ENCODE data around the gene CLN3. TPM values are rescaled to one million over a fixed set of nuclear protein-coding genes. Genes with fewer than 3 reads are reported as not detected.

The CLN3 gene
- total and polyA plus RNA-seq, 2 of the 13 experiments (the other 11 are each of a cell fraction or from before 2014, with no cell fraction given), result 23.4 to 46.8 TPM

DNA sequence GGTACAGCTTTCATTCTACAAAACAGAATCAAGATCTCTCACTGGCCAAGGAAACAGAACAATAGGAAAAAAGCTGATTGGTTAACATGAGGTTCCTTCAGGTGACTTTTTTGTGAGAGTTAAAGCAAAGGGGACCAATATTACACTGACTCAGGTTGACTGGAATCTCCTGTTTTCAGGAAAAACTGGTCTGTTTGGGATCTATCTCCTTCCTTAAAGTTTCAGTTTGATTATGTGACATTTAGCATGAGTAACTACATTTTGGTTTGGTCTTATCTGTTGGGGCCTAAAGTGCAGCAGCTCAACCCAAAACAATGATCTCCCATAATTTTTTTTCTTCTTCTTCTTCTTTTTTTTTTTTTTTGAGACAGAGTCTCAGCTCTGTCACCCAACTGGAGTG, 37.2 kb upstream of the CLN3 start:
- ChIA-PET POLR2A (interaction anchor here (0.8 to 0.9 kb wide), 2 partner anchors 10 to 14 kb away, joined by 3 to 5 read pairs; partner anchors contain the start of gene NUPR1), CTCF (ENCODE audit: low intra/inter-chr PET ratio, low total read pairs) (no interaction called here)
- BruUV-seq (replicated peaks), result no TSS peak
- Histone ChIP-seq H3K36me3 (replicated peaks in 1 of 2; ENCODE audit: control insufficient read depth in 1 of 2, insufficient read depth in 2 of 2, low read length in 2 of 2) (no peaks in the 10 kb centered on the region), H3K9ac (ENCODE audit: insufficient read depth, low read depth, low read length) (no peak overlapping the region), H3K79me2 (ENCODE audit: insufficient read depth, low read length) (no peaks in the 10 kb centered on the region), H3K27me3 (ENCODE audit: control insufficient read depth in 1 of 2, insufficient read depth in 2 of 2, low read length in 2 of 2) (no peaks in the 10 kb centered on the region), H3K4me1 (ENCODE audit: insufficient read depth, low read length) (peaks cover 81% of the 10 kb centered on the region), H3K4me3 (replicated peaks in 1 of 3; ENCODE audit: insufficient read depth in 1 of 3, low read depth in 2 of 3, low read length in 3 of 3) (no peak overlapping the region), H4K20me1 (ENCODE audit: insufficient read depth, low read length) (no peaks in the 10 kb centered on the region), H3K4me2 (ENCODE audit: low read depth, low read length) (no peak overlapping the region), H3K27ac (ENCODE audit: extremely low read length, insufficient read depth, low read length) (peak overlapping the region; percentile 80), H3K9me3 (ENCODE audit: low read length) (no peaks in the 10 kb centered on the region), H2AFZ (ENCODE audit: low read length) (no peak overlapping the region)
- DNase-seq (ENCODE audit: low spot score), result no peak
- intact Hi-C loops (cut with micrococcal nuclease; ENCODE audit: unreplicated experiment) (no loop called here), in situ Hi-C loops (cut with HindIII; ENCODE audit: extremely low pct_ligation_motif_present, low pct_unique_long_range_greater_than_20kb) (no loop called here)
- no peak for TF ChIP-seq SMAD1 (CRISPR knock-in tag; IDR thresholded peaks at IDR 0.05; ENCODE audit: borderline replicate concordance, low read depth)
- TF ChIP-seq, protein P1, sequence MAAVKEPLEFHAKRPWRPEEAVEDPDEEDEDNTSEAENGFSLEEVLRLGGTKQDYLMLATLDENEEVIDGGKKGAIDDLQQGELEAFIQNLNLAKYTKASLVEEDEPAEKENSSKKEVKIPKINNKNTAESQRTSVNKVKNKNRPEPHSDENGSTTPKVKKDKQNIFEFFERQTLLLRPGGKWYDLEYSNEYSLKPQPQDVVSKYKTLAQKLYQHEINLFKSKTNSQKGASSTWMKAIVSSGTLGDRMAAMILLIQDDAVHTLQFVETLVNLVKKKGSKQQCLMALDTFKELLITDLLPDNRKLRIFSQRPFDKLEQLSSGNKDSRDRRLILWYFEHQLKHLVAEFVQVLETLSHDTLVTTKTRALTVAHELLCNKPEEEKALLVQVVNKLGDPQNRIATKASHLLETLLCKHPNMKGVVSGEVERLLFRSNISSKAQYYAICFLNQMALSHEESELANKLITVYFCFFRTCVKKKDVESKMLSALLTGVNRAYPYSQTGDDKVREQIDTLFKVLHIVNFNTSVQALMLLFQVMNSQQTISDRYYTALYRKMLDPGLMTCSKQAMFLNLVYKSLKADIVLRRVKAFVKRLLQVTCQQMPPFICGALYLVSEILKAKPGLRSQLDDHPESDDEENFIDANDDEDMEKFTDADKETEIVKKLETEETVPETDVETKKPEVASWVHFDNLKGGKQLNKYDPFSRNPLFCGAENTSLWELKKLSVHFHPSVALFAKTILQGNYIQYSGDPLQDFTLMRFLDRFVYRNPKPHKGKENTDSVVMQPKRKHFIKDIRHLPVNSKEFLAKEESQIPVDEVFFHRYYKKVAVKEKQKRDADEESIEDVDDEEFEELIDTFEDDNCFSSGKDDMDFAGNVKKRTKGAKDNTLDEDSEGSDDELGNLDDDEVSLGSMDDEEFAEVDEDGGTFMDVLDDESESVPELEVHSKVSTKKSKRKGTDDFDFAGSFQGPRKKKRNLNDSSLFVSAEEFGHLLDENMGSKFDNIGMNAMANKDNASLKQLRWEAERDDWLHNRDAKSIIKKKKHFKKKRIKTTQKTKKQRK (IDR thresholded peaks at IDR 0.05; ENCODE audit: low read length), result no peak
- no peak for TF ChIP-seq IRX3 (CRISPR knock-in tag; IDR thresholded peaks at IDR 0.05; ENCODE audit: borderline replicate concordance, low read depth)
- no peak for TF ChIP-seq ZSCAN31 (CRISPR knock-in tag; IDR thresholded peaks at IDR 0.05; ENCODE audit: low read depth)
- TF ChIP-seq ZZZ3 (CRISPR knock-in tag; IDR thresholded peaks at IDR 0.05; ENCODE audit: borderline replicate concordance), result no peak
- TF ChIP-seq ATF1 (CRISPR knock-in tag; IDR thresholded peaks at IDR 0.05), result no peak
- FAIRE-seq, result no peak
- ATAC-seq, result no peak

Measured in HepG2 (cell line).